ENCODE measurements around the gene SPACA4.
"Not testable (repeated sequence)": the region's sequence is repeated elsewhere in the genome, so short reads cannot be mapped to it uniquely, and the experiment has no call there.

SPACA4 gene

GRCh38 chr19:48606463-48607358, at the start of gene SPACA4:
Gene SPACA4 (plus strand): TSS chr19:48606742. CDS start chr19:48606979, 237 bp downstream.
- DNase-seq = no peak
- intact Hi-C loops (cut with DNase I) = no loop called here

- DNase-seq = no peak
- intact Hi-C loops (cut with DNase I) = no loop called here
These were observed 49.7 kb upstream of the SPACA4 start for GRCh38 chr19:48556825-48557224.

- no peak for DNase-seq
- intact Hi-C loops (cut with DNase I) = no loop called here
These were observed 48.4 kb upstream of the SPACA4 start for GRCh38 chr19:48558018-48558684.

GRCh38 chr19:48560095-48560530, 46.4 kb upstream of the SPACA4 start:
- no peak for DNase-seq
- intact Hi-C loops (cut with DNase I) = no loop called here

GRCh38 chr19:48561412-48561811, 45.1 kb upstream of the SPACA4 start:
- no peak for DNase-seq
- intact Hi-C loops (cut with DNase I) = no loop called here

GRCh38 chr19:48565090-48565489, 41.5 kb upstream of the SPACA4 start:
- intact Hi-C loops (cut with DNase I) = no loop called here
- DNase-seq = no peak

- intact Hi-C loops (cut with DNase I) = no loop called here
- DNase-seq = peak in 41 of 42 donors; percentile 22 to 92 (median 55)
These were observed 38.1 kb upstream of the SPACA4 start for GRCh38 chr19:48568345-48568886.

- DNase-seq = no peak
- intact Hi-C loops (cut with DNase I) = no loop called here
These were observed 36.7 kb upstream of the SPACA4 start for GRCh38 chr19:48569814-48570213.

GRCh38 chr19:48571378-48572162, 35.0 kb upstream of the SPACA4 start:
- DNase-seq = no peak
- intact Hi-C loops (cut with DNase I) = no loop called here

GRCh38 chr19:48573163-48573505, 33.4 kb upstream of the SPACA4 start:
- DNase-seq = no peak
- intact Hi-C loops (cut with DNase I) = no loop called here

GRCh38 chr19:48575931-48576622, 30.5 kb upstream of the SPACA4 start:
- DNase-seq = no peak
- intact Hi-C loops (cut with DNase I) = no loop called here

GRCh38 chr19:48577908-48578307, 28.6 kb upstream of the SPACA4 start:
- DNase-seq; intact Hi-C loops (cut with DNase I): not testable (repeated sequence)

- DNase-seq = no peak
- intact Hi-C loops (cut with DNase I) = no loop called here
These were observed 27.7 kb upstream of the SPACA4 start for GRCh38 chr19:48578891-48579290.

- intact Hi-C loops (cut with DNase I) = loop anchor here (5.0 kb wide), 1 partner anchor 90 kb away; no protein-coding TSS in a partner anchor
- DNase-seq = no peak
These were observed 24.4 kb upstream of the SPACA4 start for GRCh38 chr19:48582168-48582567.

GRCh38 chr19:48587387-48587786, 19.2 kb upstream of the SPACA4 start:
- intact Hi-C loops (cut with DNase I) = no loop called here
- DNase-seq = no peak

GRCh38 chr19:48588670-48589401, 17.7 kb upstream of the SPACA4 start:
- peak; percentile 81 to 97 (median 91) for DNase-seq
- intact Hi-C loops (cut with DNase I) = no loop called here

- no peak for DNase-seq
- intact Hi-C loops (cut with DNase I) = no loop called here
These were observed 15.5 kb upstream of the SPACA4 start for GRCh38 chr19:48591021-48591420.

GRCh38 chr19:48595171-48595570, 11.4 kb upstream of the SPACA4 start:
- no peak for DNase-seq
- intact Hi-C loops (cut with DNase I) = no loop called here
